ENCODE measurements around the gene DCTN3. TPM values are rescaled to one million over a fixed set of nuclear protein-coding genes. Genes with fewer than 3 reads are reported as not detected.

Gene DCTN3
- polyA plus RNA-seq, 1 experiment, result 149 TPM

DNA sequence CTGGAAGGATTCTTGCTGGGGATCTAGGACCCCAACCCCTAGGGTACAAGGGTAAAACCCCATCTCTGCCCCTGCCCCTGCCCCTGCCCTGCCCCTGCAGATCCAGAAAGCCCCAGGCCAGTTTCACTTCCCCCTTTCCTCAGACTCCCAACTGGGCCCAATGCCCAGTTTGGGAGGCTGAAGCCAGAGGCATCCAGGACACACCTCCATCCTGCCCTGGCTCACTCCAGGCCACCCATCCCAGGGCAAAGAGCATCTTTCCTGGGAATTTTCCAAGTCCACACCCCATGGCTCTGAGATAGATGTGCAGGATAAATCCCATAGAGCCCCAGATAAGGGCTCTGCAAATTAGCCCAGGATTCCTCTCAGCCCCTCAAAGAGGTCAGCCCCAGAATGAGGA, 48.2 kb downstream of the DCTN3 start:
- H3K4me3 ChIP-seq (ENCODE audit: low read depth, low read length), result no peak overlapping the region
- ChIA-PET POLR2A (no interaction called here), CTCF (interaction anchor here (1.2 kb wide), 1 partner anchor 32 kb away, joined by 4 read pairs; no protein-coding TSS in a partner anchor)
- TF ChIP-seq, protein P1, sequence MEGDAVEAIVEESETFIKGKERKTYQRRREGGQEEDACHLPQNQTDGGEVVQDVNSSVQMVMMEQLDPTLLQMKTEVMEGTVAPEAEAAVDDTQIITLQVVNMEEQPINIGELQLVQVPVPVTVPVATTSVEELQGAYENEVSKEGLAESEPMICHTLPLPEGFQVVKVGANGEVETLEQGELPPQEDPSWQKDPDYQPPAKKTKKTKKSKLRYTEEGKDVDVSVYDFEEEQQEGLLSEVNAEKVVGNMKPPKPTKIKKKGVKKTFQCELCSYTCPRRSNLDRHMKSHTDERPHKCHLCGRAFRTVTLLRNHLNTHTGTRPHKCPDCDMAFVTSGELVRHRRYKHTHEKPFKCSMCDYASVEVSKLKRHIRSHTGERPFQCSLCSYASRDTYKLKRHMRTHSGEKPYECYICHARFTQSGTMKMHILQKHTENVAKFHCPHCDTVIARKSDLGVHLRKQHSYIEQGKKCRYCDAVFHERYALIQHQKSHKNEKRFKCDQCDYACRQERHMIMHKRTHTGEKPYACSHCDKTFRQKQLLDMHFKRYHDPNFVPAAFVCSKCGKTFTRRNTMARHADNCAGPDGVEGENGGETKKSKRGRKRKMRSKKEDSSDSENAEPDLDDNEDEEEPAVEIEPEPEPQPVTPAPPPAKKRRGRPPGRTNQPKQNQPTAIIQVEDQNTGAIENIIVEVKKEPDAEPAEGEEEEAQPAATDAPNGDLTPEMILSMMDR (IDR thresholded peaks at IDR 0.05; ENCODE audit: insufficient read depth, low read depth, low read length), result no peak
- no peak for DNase-seq (ENCODE audit: low read depth)
- H3K36me3 ChIP-seq (ENCODE audit: control insufficient read depth, insufficient read depth, low read length), result no peaks in the 10 kb centered on the region
- peaks cover 30% of the 10 kb centered on the region for H3K27me3 ChIP-seq (ENCODE audit: control insufficient read depth, insufficient read depth, low read length)

DNA sequence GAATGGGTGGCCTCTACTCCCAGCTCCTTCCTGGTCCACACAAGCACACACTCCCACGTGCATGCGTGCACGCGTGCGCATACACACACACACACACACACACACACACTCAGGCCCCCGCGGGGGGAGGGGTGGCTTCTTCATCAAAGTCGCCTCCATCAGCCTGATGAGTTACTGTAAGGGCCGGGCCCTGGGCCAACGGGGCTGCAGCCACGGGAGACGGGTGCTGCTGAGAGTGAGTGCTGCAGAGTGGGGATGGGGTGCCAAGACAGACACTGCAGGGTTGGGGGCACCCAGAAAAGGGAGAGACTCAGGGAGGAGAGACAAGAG, 48.8 kb downstream of the DCTN3 start:
- Histone ChIP-seq H3K4me3 (ENCODE audit: low read depth, low read length) (no peak overlapping the region), H3K27me3 (ENCODE audit: control insufficient read depth, insufficient read depth, low read length) (peaks cover 25% of the 10 kb centered on the region), H3K36me3 (ENCODE audit: control insufficient read depth, insufficient read depth, low read length) (no peaks in the 10 kb centered on the region)
- ChIA-PET CTCF (interaction anchor here (0.7 to 1.5 kb wide), 3 partner anchors 9 to 32 kb away, joined by 3 to 4 read pairs (median 4); no protein-coding TSS in a partner anchor), POLR2A (no interaction called here)
- DNase-seq (ENCODE audit: low read depth), result no peak
- TF ChIP-seq, protein P1 (IDR thresholded peaks at IDR 0.05; ENCODE audit: insufficient read depth, low read depth, low read length), result no peak

DNA sequence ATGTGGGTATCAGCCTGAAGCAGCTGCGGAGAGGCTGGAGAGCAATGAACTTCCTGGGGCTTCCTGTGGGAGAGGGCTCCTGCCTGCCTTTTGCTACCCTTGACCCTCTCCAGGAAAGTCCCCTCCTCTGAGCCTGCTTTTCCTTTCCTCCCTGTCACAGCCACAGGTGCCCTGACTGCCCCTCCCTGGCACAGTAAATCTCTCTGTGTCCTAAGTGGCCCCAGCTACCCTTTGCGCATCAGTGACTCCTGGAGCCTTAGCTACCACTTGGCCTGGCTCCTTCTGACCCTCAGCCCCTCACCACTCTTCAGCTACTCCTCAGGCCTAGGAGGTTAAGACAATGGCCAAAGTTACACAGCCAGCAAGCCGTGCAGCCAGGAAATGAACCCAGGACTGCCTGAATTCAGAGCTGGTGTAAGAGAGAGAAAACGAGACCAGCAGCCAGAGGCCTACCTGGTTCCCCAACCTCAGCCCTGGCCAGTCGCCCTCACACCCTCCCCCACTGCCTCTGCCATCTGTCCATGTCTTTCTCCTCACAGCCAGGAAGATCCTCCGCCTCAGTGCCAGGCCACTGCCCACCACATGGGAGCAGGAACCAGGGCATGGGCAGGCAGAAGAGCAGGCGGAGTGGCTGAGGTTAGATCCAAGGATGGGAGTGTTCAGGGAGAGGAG, 49.4 kb downstream of the DCTN3 start:
- POLR2A ChIA-PET, result no interaction called here
- no peak for DNase-seq (ENCODE audit: low read depth)
- TF ChIP-seq, protein P1 (IDR thresholded peaks at IDR 0.05; ENCODE audit: insufficient read depth, low read depth, low read length), result no peak

DNA sequence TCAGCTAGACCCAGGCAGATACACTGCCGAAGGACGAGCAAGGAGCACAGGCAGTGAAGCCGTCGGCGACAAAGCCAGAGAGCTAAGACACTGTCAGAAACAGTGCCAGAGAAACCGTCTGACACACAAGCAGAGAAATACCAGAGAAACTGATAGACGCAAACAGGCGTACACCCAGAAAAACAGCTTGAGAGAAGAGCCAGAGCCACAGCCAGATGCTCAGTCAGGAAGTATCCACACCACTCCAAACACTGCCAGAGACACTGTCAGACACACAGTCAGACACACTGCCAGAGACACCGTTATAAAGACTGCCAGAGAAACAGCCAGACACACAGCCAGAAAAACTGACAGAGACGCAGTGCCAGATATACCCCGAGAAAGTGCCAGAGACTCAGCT, 49.9 kb downstream of the DCTN3 start:
- DNase-seq (ENCODE audit: low read depth), result no peak
- POLR2A ChIA-PET, result no interaction called here

More for the DNA sequence above, 49.4 kb downstream of the DCTN3 start:
- CTCF ChIA-PET, result interaction anchor here (0.6 to 1.5 kb wide), 6 partner anchors 9 to 162 kb away, joined by 3 to 5 read pairs (median 4); no protein-coding TSS in a partner anchor
- peaks cover 20% of the 10 kb centered on the region for H3K27me3 ChIP-seq (ENCODE audit: control insufficient read depth, insufficient read depth, low read length)
- no peak overlapping the region for H3K4me3 ChIP-seq (ENCODE audit: low read depth, low read length)
- H3K36me3 ChIP-seq (ENCODE audit: control insufficient read depth, insufficient read depth, low read length), result no peaks in the 10 kb centered on the region

DNA sequence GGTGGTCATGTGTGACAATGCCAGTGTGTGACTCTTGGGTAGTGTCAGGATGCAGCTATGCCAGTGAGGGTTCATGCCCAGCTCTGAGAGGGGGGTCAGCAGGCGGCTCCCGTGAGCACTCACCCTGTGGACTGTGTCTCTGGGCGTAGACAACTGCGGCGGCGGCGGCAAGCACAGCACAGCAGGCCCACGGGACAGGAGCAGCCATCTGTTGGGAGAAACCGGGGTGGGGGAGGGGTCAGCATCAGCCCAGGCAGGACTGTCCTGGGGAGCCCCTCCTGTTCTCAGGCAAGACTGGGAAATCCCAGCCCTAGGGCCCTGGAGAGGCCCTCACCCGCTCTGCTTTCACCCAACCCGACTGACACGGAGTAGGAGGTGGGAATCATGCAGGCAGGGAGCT, 51.5 kb downstream of the DCTN3 start:
- ChIA-PET CTCF (interaction anchor here (0.8 kb wide), 1 partner anchor 165 kb away, joined by 3 read pairs; no protein-coding TSS in a partner anchor), POLR2A (no interaction called here)
- peaks cover 14% of the 10 kb centered on the region for H3K27me3 ChIP-seq (ENCODE audit: control insufficient read depth, insufficient read depth, low read length)

More for the DNA sequence above, 49.9 kb downstream of the DCTN3 start:
- CTCF ChIA-PET, result interaction anchor here (0.6 to 1.5 kb wide), 4 partner anchors 8 to 161 kb away, joined by 3 to 5 read pairs (median 4); no protein-coding TSS in a partner anchor
- TF ChIP-seq, protein P1 (IDR thresholded peaks at IDR 0.05; ENCODE audit: insufficient read depth, low read depth, low read length), result no peak
- no peaks in the 10 kb centered on the region for H3K36me3 ChIP-seq (ENCODE audit: control insufficient read depth, insufficient read depth, low read length)
- no peak overlapping the region for H3K4me3 ChIP-seq (ENCODE audit: low read depth, low read length)
- peaks cover 16% of the 10 kb centered on the region for H3K27me3 ChIP-seq (ENCODE audit: control insufficient read depth, insufficient read depth, low read length)

More for the DNA sequence above, 51.5 kb downstream of the DCTN3 start:
- TF ChIP-seq, protein P1 (IDR thresholded peaks at IDR 0.05; ENCODE audit: insufficient read depth, low read depth, low read length), result no peak
- Histone ChIP-seq H3K36me3 (ENCODE audit: control insufficient read depth, insufficient read depth, low read length) (no peaks in the 10 kb centered on the region), H3K4me3 (ENCODE audit: low read depth, low read length) (no peak overlapping the region)
- DNase-seq (ENCODE audit: low read depth), result no peak
